HEK293 (cell line): Measurements from ENCODE around the gene METTL25.

Experiments used
- CTCF ChIP-seq: fragments of 450-650 bp; formaldehyde crosslinking; IDR thresholded peaks from 2 replicates; pipeline ENCODE4 v1.5.1; 2016; ENCODE audit warnings: missing biosample characterization, missing genetic modification characterization
- MEIS1 ChIP-seq: sonication (generic); formaldehyde crosslinking; IDR thresholded peaks from 2 replicates; pipeline ENCODE4 v1.8.1; 2022; ENCODE audit warnings: missing genetic modification reagents, mild to moderate bottlenecking, borderline replicate concordance
- TCF7L2 ChIP-seq: IDR thresholded peaks from 2 replicates; pipeline ENCODE4 v1.6.1; 2011; ENCODE audit warnings: low read depth, mild to moderate bottlenecking, inconsistent platforms, low read length, moderate library complexity, borderline replicate concordance
- ZNF223 ChIP-seq: fragments of 450-650 bp; formaldehyde crosslinking; IDR thresholded peaks from 2 replicates; pipeline ENCODE4 v1.5.1; 2016; ENCODE audit warnings: missing biosample characterization, missing genetic modification characterization
- ZNF274 ChIP-seq, 2 experiments: fragments of 200-500 bp in 1 of 2; fragments of 450-650 bp in 1 of 2; sonication (Bioruptor generic) in 1 of 2; formaldehyde crosslinking in 1 of 2; IDR thresholded peaks; 2 replicates each; pipeline versions ENCODE4 v1.5.1 to v1.6.1; 2014 to 2016; ENCODE audit warnings: borderline replicate concordance in 1 of 2, inconsistent platforms in 1 of 2, low read length in 1 of 2, missing biosample characterization in 1 of 2, missing genetic modification characterization in 1 of 2
- ZNF426 ChIP-seq: fragments of 450-650 bp; formaldehyde crosslinking; IDR thresholded peaks from 2 replicates; pipeline ENCODE4 v1.5.1; 2017; ENCODE audit warnings: missing biosample characterization, missing genetic modification characterization, mild to moderate bottlenecking, inconsistent platforms, moderate library complexity
- ZNF623 ChIP-seq: fragments of 450-650 bp; formaldehyde crosslinking; IDR thresholded peaks from 2 replicates; pipeline ENCODE4 v1.5.1; 2016; ENCODE audit warnings: missing biosample characterization, missing genetic modification characterization
- ZNF658 ChIP-seq: fragments of 450-650 bp; formaldehyde crosslinking; IDR thresholded peaks from 2 replicates; pipeline ENCODE4; 2016; ENCODE audit warnings: missing biosample characterization, missing genetic modification characterization
- TF ChIP-seq, protein P1 (sequence below): sonication (generic); formaldehyde crosslinking; IDR thresholded peaks from 2 replicates; pipeline ENCODE4 v1.8.1; 2022; ENCODE audit warnings: mild to moderate bottlenecking, moderate library complexity, missing genetic modification reagents
- TF ChIP-seq, protein P2 (sequence below): fragments of 450-650 bp; formaldehyde crosslinking; IDR thresholded peaks from 2 replicates; pipeline ENCODE4 v1.5.1; 2016; ENCODE audit warnings: missing biosample characterization, missing genetic modification characterization

- TF ChIP-seq ZNF623: no peak
- no peak for TF ChIP-seq TCF7L2
- TF ChIP-seq ZNF426 (tag by site-specific recombination): no peak
- no peak for TF ChIP-seq ZNF223 (tag by site-specific recombination)
- TF ChIP-seq ZNF274 (IDR thresholded peaks at IDR 0.05; ENCODE audit: low read length): no peak
- no peak for TF ChIP-seq ZNF274 (tag by site-specific recombination; IDR thresholded peaks at IDR 0.05; ENCODE audit: borderline replicate concordance)
- TF ChIP-seq, protein P1, sequence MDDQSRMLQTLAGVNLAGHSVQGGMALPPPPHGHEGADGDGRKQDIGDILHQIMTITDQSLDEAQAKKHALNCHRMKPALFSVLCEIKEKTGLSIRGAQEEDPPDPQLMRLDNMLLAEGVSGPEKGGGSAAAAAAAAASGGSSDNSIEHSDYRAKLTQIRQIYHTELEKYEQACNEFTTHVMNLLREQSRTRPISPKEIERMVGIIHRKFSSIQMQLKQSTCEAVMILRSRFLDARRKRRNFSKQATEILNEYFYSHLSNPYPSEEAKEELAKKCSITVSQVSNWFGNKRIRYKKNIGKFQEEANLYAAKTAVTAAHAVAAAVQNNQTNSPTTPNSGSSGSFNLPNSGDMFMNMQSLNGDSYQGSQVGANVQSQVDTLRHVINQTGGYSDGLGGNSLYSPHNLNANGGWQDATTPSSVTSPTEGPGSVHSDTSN (CRISPR knock-in tag): no peak
- TF ChIP-seq MEIS1 (CRISPR knock-in tag): no peak
- no peak for TF ChIP-seq CTCF (tag by site-specific recombination)
- TF ChIP-seq, protein P2, sequence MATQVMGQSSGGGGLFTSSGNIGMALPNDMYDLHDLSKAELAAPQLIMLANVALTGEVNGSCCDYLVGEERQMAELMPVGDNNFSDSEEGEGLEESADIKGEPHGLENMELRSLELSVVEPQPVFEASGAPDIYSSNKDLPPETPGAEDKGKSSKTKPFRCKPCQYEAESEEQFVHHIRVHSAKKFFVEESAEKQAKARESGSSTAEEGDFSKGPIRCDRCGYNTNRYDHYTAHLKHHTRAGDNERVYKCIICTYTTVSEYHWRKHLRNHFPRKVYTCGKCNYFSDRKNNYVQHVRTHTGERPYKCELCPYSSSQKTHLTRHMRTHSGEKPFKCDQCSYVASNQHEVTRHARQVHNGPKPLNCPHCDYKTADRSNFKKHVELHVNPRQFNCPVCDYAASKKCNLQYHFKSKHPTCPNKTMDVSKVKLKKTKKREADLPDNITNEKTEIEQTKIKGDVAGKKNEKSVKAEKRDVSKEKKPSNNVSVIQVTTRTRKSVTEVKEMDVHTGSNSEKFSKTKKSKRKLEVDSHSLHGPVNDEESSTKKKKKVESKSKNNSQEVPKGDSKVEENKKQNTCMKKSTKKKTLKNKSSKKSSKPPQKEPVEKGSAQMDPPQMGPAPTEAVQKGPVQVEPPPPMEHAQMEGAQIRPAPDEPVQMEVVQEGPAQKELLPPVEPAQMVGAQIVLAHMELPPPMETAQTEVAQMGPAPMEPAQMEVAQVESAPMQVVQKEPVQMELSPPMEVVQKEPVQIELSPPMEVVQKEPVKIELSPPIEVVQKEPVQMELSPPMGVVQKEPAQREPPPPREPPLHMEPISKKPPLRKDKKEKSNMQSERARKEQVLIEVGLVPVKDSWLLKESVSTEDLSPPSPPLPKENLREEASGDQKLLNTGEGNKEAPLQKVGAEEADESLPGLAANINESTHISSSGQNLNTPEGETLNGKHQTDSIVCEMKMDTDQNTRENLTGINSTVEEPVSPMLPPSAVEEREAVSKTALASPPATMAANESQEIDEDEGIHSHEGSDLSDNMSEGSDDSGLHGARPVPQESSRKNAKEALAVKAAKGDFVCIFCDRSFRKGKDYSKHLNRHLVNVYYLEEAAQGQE: no peak
- no peak for TF ChIP-seq ZNF658 (tag by site-specific recombination)
Observed at GRCh38 chr12:82504409-82504808, 146.1 kb downstream of the METTL25 start.
